ENCODE results near the gene SGMS1.
"Not testable (repeated sequence)": the region's sequence is repeated elsewhere in the genome, so short reads cannot be mapped to it uniquely, and the experiment has no call there.

SGMS1 gene

DNA sequence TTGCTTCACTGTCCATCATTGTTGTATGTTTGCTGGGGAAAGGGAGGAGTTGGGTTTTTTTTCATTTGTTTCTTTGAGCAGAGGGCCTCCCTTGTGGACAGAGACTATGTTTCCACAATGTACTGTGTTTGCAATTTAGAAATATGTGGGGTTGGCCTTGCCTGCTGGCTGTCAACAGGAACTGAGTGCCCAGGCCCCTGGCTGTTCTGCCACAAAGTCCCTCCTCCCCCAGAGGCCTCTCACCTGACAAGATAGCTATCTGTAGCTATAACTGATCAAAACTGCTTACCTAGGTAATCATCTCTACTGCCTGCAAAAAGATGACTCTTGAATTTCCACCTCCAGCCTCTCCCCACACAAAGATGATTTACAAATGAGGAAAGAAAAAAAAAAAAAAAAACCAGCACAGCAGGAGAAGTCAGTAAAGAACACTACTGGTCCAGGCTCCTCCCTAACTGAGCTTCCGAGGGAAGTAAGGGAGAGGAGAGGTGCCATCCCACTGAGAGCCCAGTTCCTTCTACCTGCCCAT, 121.8 kb downstream of the SGMS1 start:
- Histone ChIP-seq H3K27ac (ENCODE audit: low read depth, low read length) (no peak overlapping the region), H3K27me3 (ENCODE audit: control insufficient read depth, insufficient read depth, low read length) (no peaks in the 10 kb centered on the region), H3K9me3 (ENCODE audit: control insufficient read depth, insufficient read depth, low read length) (no peaks in the 10 kb centered on the region), H3K9ac (ENCODE audit: low read depth, low read length) (no peak overlapping the region), H3K4me3 (ENCODE audit: low read depth, low read length) (no peak overlapping the region), H3K36me3 (ENCODE audit: control insufficient read depth, insufficient read depth, low read length) (no peaks in the 10 kb centered on the region), H3K4me1 (ENCODE audit: control insufficient read depth, insufficient read depth, low read length) (peaks cover 42% of the 10 kb centered on the region)

DNA sequence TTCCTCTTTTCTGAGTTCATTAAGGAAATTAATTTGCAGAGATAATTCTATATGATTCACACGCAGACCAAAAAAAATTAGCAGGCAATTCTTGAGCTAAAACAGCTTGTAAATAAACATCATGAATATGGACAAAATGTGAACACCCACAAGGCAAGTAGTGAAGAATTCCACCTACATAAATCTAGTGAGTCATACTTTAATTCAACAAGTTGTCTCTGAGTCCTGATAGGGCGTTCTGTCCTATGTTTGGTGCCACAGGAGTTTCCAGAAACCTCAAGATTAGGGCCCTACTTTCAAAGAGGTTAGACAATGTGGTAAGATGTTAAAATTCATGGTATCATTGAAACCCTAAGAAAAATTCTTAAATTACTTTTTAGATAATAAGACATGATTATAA, 122.3 kb downstream of the SGMS1 start:
- H3K36me3 ChIP-seq (ENCODE audit: control insufficient read depth, insufficient read depth, low read length), result no peaks in the 10 kb centered on the region
- H3K4me3 ChIP-seq (ENCODE audit: low read depth, low read length), result no peak overlapping the region
- H3K4me1 ChIP-seq (ENCODE audit: control insufficient read depth, insufficient read depth, low read length), result peaks cover 37% of the 10 kb centered on the region
- no peak overlapping the region for H3K27ac ChIP-seq (ENCODE audit: low read depth, low read length)
- no peaks in the 10 kb centered on the region for H3K9me3 ChIP-seq (ENCODE audit: control insufficient read depth, insufficient read depth, low read length)
- no peaks in the 10 kb centered on the region for H3K27me3 ChIP-seq (ENCODE audit: control insufficient read depth, insufficient read depth, low read length)
- H3K9ac ChIP-seq (ENCODE audit: low read depth, low read length), result no peak overlapping the region

DNA sequence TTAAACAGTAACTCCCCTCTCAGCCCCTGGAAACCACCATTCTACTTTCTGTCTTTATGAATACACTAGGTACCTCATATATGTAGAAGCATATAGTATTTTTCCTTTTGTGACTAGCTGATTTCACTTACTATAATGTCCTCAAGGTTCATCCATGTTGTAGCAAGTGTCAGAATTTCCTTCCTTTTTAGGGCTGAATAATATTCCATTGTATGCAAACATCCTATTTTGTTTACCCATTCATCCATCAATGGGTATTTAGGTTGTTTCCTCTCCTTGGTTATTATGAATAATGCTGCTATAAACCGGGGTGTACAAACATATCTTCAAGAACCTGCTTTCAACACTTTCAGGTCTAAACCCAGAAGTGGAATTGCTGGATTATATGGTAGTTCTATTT, 125.3 kb downstream of the SGMS1 start:
- Histone ChIP-seq H3K4me3 (ENCODE audit: low read depth, low read length) (no peak overlapping the region), H3K9me3 (ENCODE audit: control insufficient read depth, insufficient read depth, low read length) (no peaks in the 10 kb centered on the region), H3K4me1 (ENCODE audit: control insufficient read depth, insufficient read depth, low read length) (peaks cover 21% of the 10 kb centered on the region), H3K9ac (ENCODE audit: low read depth, low read length) (no peak overlapping the region), H3K27me3 (ENCODE audit: control insufficient read depth, insufficient read depth, low read length) (no peaks in the 10 kb centered on the region), H3K36me3 (ENCODE audit: control insufficient read depth, insufficient read depth, low read length) (no peaks in the 10 kb centered on the region), H3K27ac (ENCODE audit: low read depth, low read length) (no peak overlapping the region)

GRCh38 chr10:50497758-50498157, 126.0 kb downstream of the SGMS1 start:
- Histone ChIP-seq H3K36me3 (ENCODE audit: control insufficient read depth, insufficient read depth, low read length) (no peaks in the 10 kb centered on the region), H3K4me3 (ENCODE audit: low read depth, low read length) (no peak overlapping the region), H3K27ac (ENCODE audit: low read depth, low read length) (no peak overlapping the region), H3K27me3 (ENCODE audit: control insufficient read depth, insufficient read depth, low read length) (no peaks in the 10 kb centered on the region), H3K4me1 (ENCODE audit: control insufficient read depth, insufficient read depth, low read length) (peaks cover 14% of the 10 kb centered on the region), H3K9ac (ENCODE audit: low read depth, low read length) (no peak overlapping the region), H3K9me3 (ENCODE audit: control insufficient read depth, insufficient read depth, low read length) (no peaks in the 10 kb centered on the region)

DNA sequence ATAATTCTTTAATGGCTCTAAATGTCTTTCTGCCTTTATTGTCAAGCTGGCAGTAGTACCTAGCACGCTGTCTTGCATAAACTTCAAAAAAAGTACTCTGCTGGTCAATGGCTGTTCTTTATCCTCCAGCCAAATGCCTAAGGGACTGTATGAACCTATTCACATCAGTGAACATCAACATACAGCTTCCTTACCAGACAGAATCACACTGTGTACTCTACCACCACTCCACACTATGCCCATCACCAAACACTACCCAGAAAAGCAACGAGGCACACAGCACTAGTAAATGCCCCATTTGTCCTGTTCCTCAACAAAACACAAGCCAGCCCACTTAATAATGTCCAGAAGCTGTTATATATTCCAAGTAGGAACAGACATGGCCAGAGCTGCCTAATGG, 127.5 kb downstream of the SGMS1 start:
- no peak overlapping the region for H3K4me3 ChIP-seq (ENCODE audit: low read depth, low read length)

DNA sequence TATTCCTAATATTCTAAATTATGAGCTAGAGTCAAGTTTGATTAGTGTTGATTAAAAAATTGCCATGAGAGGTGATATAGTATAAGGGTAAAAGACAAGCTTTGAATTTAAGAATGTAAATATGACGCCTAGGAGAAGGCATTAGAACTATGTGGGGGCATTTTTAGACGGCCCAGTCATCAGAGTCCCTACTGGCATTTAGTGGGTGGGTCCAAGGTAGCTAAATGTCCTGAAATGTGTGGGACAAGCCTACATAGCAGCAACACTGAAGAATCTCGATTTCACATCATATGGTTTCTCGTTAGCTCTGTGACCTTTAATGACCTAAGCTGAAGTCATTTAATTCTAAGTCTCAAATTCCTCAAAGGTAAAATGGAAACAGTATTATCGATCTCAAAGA, 133.5 kb downstream of the SGMS1 start:
- no peaks in the 10 kb centered on the region for H3K27me3 ChIP-seq (ENCODE audit: control insufficient read depth, insufficient read depth, low read length)
- no peak overlapping the region for H3K27ac ChIP-seq (ENCODE audit: low read depth, low read length)
- H3K4me1 ChIP-seq (ENCODE audit: control insufficient read depth, insufficient read depth, low read length), result no peaks in the 10 kb centered on the region
- H3K4me3 ChIP-seq (ENCODE audit: low read depth, low read length), result no peak overlapping the region
- no peaks in the 10 kb centered on the region for H3K36me3 ChIP-seq (ENCODE audit: control insufficient read depth, insufficient read depth, low read length)
- H3K9me3 ChIP-seq (ENCODE audit: control insufficient read depth, insufficient read depth, low read length), result no peaks in the 10 kb centered on the region
- H3K9ac ChIP-seq (ENCODE audit: low read depth, low read length), result no peak overlapping the region

More for the DNA sequence above, 127.5 kb downstream of the SGMS1 start:
- H3K9me3 ChIP-seq (ENCODE audit: control insufficient read depth, insufficient read depth, low read length), result no peaks in the 10 kb centered on the region
- no peaks in the 10 kb centered on the region for H3K36me3 ChIP-seq (ENCODE audit: control insufficient read depth, insufficient read depth, low read length)
- no peak overlapping the region for H3K27ac ChIP-seq (ENCODE audit: low read depth, low read length)
- no peaks in the 10 kb centered on the region for H3K27me3 ChIP-seq (ENCODE audit: control insufficient read depth, insufficient read depth, low read length)
- no peaks in the 10 kb centered on the region for H3K4me1 ChIP-seq (ENCODE audit: control insufficient read depth, insufficient read depth, low read length)
- H3K9ac ChIP-seq (ENCODE audit: low read depth, low read length), result no peak overlapping the region

DNA sequence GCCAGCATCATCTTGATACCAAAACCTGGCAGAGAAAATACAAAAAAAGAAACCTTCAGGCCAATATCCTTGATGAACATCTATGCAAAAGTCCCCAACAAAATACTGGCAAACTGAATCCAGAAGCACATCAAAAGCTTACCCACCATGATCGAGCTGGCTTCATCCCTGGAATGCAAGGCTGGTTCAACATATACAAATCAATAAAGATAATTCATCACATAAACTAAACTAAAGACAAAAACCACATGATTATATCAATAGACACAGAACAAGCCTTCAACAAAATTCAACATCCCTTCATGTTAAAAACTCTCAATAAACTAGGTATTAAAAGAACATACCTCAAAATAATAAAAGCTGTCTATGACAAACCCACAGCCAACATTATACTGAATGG, 139.2 kb downstream of the SGMS1 start:
- not testable (repeated sequence) for H3K27me3 ChIP-seq (ENCODE audit: control insufficient read depth, insufficient read depth, low read length); H3K4me3 ChIP-seq (ENCODE audit: low read depth, low read length); H3K9me3 ChIP-seq (ENCODE audit: control insufficient read depth, insufficient read depth, low read length); H3K27ac ChIP-seq (ENCODE audit: low read depth, low read length); H3K9ac ChIP-seq (ENCODE audit: low read depth, low read length); H3K36me3 ChIP-seq (ENCODE audit: control insufficient read depth, insufficient read depth, low read length); H3K4me1 ChIP-seq (ENCODE audit: control insufficient read depth, insufficient read depth, low read length)

GRCh38 chr10:50480054-50481007, 143.4 kb downstream of the SGMS1 start:
- H3K4me3 ChIP-seq (ENCODE audit: low read depth, low read length), result no peak overlapping the region
- H3K36me3 ChIP-seq (ENCODE audit: control insufficient read depth, insufficient read depth, low read length), result no peaks in the 10 kb centered on the region
- H3K9me3 ChIP-seq (ENCODE audit: control insufficient read depth, insufficient read depth, low read length), result no peaks in the 10 kb centered on the region
- no peaks in the 10 kb centered on the region for H3K27me3 ChIP-seq (ENCODE audit: control insufficient read depth, insufficient read depth, low read length)
- H3K4me1 ChIP-seq (ENCODE audit: control insufficient read depth, insufficient read depth, low read length), result no peaks in the 10 kb centered on the region
- H3K27ac ChIP-seq (ENCODE audit: low read depth, low read length), result no peak overlapping the region
- H3K9ac ChIP-seq (ENCODE audit: low read depth, low read length), result no peak overlapping the region

GRCh38 chr10:50477287-50478203, 146.2 kb downstream of the SGMS1 start:
- H3K36me3 ChIP-seq (ENCODE audit: control insufficient read depth, insufficient read depth, low read length), result no peaks in the 10 kb centered on the region
- no peak overlapping the region for H3K27ac ChIP-seq (ENCODE audit: low read depth, low read length)
- H3K4me1 ChIP-seq (ENCODE audit: control insufficient read depth, insufficient read depth, low read length), result no peaks in the 10 kb centered on the region
- H3K4me3 ChIP-seq (ENCODE audit: low read depth, low read length), result no peak overlapping the region
- H3K9ac ChIP-seq (ENCODE audit: low read depth, low read length), result no peak overlapping the region
- no peaks in the 10 kb centered on the region for H3K27me3 ChIP-seq (ENCODE audit: control insufficient read depth, insufficient read depth, low read length)
- no peaks in the 10 kb centered on the region for H3K9me3 ChIP-seq (ENCODE audit: control insufficient read depth, insufficient read depth, low read length)

DNA sequence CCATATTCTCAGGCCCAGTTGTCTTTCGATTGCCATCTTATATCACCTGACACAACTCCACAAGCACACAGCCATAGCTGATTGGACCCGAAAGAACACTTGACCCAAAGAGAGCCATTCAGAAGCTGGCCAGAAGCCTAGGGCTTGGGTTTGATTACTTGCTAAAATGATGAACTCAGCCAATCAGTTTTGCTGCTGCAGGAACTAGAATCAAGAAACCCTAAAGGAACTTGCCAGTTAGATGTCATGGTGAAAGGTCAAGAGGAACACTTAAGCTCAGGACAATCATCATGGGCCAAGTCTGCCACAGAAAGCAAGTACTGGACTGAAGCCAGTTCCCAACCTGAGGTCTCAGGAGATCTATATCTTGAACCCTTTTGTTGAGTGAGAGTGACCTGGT, 150.0 kb downstream of the SGMS1 start:
- H3K9me3 ChIP-seq (ENCODE audit: control insufficient read depth, insufficient read depth, low read length), result no peaks in the 10 kb centered on the region
- no peaks in the 10 kb centered on the region for H3K36me3 ChIP-seq (ENCODE audit: control insufficient read depth, insufficient read depth, low read length)
- peaks cover 29% of the 10 kb centered on the region for H3K4me1 ChIP-seq (ENCODE audit: control insufficient read depth, insufficient read depth, low read length)
- no peak overlapping the region for H3K9ac ChIP-seq (ENCODE audit: low read depth, low read length)
- H3K27me3 ChIP-seq (ENCODE audit: control insufficient read depth, insufficient read depth, low read length), result no peaks in the 10 kb centered on the region
- H3K4me3 ChIP-seq (ENCODE audit: low read depth, low read length), result no peak overlapping the region
- no peak overlapping the region for H3K27ac ChIP-seq (ENCODE audit: low read depth, low read length)

DNA sequence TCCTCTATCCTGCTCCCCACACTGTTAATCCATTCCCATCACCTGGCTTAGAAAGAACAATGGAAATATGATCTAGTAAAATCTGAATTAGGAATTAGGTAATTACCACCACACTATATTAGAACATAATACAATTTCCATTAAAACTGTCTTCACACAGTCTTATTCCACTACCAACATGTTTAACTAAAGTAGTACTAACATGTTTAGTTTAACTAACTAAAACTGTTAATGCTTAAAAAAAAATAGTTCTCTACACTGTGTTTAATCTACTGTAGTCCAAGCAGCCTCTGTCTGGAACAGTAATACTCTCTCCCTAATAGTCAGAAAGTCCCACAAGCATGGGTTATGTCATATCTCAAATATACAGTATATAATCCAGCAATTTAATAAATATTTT, 150.8 kb downstream of the SGMS1 start:
- no peak overlapping the region for H3K9ac ChIP-seq (ENCODE audit: low read depth, low read length)
- no peaks in the 10 kb centered on the region for H3K36me3 ChIP-seq (ENCODE audit: control insufficient read depth, insufficient read depth, low read length)
- no peak overlapping the region for H3K4me3 ChIP-seq (ENCODE audit: low read depth, low read length)
- H3K4me1 ChIP-seq (ENCODE audit: control insufficient read depth, insufficient read depth, low read length), result peaks cover 29% of the 10 kb centered on the region
- no peaks in the 10 kb centered on the region for H3K9me3 ChIP-seq (ENCODE audit: control insufficient read depth, insufficient read depth, low read length)
- no peak overlapping the region for H3K27ac ChIP-seq (ENCODE audit: low read depth, low read length)
- H3K27me3 ChIP-seq (ENCODE audit: control insufficient read depth, insufficient read depth, low read length), result no peaks in the 10 kb centered on the region
